Left ventricle myocardium superior (tissue), 1 donor: ENCODE results near the gene C1orf210. TPM values are rescaled to one million over a fixed set of nuclear protein-coding genes. Genes with fewer than 3 reads are reported as not detected.

ENCODE experiments used
- ATAC-seq: fragments of 200-7000 bp; cut with Tn5 transposase; one replicate; pipeline ENCODE4 v1.9.1; 2020; ENCODE audit warnings: mild to moderate bottlenecking, moderate library complexity
- DNase-seq: peaks from one replicate; pipeline ENCODE4 v3.0.0-alpha.2; 2020
- intact Hi-C: fragments of 100-400 bp; cut with micrococcal nuclease; formaldehyde crosslinking; loops from one replicate; pipeline ENCODE4 v1.11.0; 2022
- total RNA-seq: library from RNA; stranded (reverse); fragmentation: NEBNext Ultra II Directional; extraction: Animal tissue kit (Norgen Biotek cat#: 25700); gene quantifications from one replicate; pipeline ENCODE4 v1.2.1, GENCODE V29; 2021
- donor health status: DM: no; HTN: yes; CAD: no; lungs with severe emphysema.

C1orf210 gene
- total RNA-seq, 1 donor from 2014 or later = not detected

DNA sequence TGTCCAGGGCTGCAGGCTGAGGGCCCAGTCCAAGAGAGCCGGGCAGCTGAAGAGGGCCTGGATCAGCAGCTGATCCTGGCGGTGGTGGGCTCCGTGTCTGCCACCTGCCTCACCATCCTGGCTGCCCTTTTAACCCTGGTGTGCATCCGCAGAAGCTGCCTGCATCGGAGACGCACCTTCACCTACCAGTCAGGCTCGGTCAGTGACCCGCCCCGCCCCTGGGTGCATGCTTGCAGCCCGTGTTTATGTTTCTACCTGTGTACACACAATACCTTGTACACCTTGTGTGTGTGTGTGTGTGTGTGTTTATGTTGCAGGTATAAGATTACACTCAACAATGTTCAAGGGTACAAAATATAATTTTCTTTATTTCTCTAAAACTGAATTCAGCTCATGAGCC is 28.4 kb upstream of the C1orf210 start:
- no peak for DNase-seq
- intact Hi-C loops = no loop called here
- ATAC-seq = no peak

DNA sequence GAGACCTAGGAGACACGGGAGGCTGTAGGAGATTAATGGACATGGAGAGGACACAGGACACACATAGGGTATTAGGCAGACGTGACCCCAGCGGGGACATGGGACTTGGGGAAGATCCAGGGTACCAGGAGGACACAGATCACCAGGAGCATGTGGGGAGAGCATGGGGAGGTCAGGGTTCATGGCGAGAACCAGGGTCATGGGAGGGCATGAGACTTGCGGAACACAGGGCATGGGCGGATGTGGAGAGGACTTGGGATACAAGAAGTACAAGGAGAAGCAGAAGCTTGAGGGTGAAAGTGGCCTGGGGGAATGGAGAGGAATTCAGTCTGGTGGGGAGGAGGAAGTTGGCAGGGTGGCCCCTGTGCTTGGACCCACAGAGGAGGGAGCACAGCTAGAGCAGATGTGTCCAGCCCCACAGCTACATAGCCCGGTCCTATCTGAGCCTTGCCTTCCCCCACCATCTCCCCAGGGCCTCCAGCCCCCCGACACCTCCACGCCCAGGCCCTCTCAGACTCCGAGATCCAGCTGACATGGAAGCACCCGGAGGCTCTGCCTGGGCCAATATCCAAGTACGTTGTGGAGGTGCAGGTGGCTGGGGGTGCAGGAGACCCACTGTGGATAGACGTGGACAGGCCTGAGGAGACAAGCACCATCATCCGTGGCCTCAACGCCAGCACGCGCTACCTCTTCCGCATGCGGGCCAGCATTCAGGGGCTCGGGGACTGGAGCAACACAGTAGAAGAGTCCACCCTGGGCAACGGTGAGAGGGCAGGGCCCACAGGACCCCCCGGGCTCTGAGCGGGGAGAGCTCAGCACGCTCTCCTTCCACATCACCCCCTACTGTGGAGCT is 27.5 kb upstream of the C1orf210 start:
- intact Hi-C loops = no loop called here
- ATAC-seq (no peak), DNase-seq (no peak)

DNA sequence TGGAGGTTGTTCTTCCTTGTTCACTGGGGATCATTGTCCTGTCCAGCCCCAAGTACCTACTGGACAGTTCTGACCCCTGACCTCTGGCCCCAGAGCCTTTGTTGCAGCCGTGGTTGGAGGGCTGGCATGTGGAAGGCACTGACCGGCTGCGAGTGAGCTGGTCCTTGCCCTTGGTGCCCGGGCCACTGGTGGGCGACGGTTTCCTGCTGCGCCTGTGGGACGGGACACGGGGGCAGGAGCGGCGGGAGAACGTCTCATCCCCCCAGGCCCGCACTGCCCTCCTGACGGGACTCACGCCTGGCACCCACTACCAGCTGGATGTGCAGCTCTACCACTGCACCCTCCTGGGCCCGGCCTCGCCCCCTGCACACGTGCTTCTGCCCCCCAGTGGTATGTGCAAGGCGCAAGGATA is 26.8 kb upstream of the C1orf210 start:
- intact Hi-C loops = no loop called here
- no peak for ATAC-seq
- DNase-seq = no peak

DNA sequence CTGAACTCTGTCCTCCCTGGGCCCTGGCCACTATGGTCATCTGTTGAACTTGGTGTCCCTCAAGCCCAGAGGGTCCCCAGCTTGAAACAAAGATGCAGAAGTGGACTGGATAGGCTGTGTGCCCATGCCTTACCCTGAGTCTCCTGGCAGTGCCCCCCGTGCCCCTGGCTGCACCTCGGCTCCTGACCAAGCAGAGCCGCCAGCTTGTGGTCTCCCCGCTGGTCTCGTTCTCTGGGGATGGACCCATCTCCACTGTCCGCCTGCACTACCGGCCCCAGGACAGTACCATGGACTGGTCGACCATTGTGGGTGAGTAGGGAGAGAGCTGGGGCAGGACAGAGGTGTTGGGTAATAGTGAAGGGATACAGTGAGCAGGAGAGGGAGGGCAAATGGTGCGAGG is 26.1 kb upstream of the C1orf210 start:
- DNase-seq (no peak), ATAC-seq (no peak)
- intact Hi-C loops = no loop called here

DNA sequence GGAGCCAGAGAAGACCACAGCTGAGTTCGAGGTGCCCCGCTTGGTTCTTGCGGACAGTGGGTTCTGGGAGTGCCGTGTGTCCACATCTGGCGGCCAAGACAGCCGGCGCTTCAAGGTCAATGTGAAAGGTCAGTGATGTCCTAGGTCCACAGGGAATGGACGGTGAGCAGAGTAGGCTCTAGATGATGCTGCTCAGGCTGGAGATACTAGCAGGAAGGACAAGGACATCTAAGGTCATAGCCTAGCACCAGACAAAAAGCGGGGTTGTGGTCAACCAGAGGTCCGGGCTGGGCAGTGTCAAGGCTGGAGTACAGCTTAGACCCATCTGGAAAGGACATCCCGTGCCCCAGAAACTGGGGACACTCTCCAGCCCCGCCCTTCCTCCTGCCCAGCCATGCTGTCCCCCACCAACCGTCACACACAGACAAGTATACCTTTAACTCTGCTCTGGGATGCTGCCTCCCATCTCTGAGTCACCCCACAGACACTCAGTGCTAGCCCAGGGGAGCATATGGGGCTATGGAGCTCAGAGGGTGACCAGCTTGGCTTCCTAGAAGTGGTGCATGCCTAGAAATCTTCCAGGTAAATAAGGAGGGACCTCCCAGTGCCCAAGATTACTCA is 24.1 kb upstream of the C1orf210 start:
- DNase-seq (no peak), ATAC-seq (no peak)
- intact Hi-C loops = no loop called here

DNA sequence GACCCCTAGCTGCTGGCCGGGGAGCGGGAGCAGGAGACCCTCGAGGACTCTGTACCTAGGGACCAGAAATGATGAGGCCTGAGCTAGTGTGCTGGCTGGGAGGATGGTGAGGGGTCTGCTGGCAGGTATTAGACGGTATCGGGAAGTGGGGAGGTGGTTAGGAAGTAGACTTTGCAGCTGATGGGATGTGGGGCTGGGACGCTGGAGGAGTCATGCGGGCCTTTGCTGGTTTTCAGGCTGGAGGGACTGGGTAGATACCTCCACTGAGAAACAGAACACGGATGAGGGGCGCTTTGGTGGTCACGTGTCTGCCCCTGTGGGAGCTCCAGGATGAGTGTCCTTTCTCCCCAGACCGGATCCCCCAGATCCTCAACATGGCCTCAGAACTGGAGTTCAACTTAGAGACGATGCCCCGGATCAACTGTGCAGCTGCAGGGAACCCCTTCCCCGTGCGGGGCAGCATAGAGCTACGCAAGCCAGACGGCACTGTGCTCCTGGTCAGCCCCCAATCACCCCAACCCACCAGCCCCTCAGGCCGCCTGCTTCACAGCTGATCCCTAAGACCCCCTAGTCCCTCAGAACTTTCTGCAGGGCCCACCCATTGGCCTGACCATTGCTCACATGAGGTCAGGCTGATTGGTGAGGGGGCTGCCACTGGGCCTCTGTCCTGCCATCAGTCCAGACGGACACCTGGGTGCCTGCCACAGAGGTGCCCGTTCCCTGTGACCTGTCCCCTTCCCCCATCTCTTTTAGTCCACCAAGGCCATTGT is 23.4 kb upstream of the C1orf210 start:
- no peak for DNase-seq
- no peak for ATAC-seq
- intact Hi-C loops = no loop called here

DNA sequence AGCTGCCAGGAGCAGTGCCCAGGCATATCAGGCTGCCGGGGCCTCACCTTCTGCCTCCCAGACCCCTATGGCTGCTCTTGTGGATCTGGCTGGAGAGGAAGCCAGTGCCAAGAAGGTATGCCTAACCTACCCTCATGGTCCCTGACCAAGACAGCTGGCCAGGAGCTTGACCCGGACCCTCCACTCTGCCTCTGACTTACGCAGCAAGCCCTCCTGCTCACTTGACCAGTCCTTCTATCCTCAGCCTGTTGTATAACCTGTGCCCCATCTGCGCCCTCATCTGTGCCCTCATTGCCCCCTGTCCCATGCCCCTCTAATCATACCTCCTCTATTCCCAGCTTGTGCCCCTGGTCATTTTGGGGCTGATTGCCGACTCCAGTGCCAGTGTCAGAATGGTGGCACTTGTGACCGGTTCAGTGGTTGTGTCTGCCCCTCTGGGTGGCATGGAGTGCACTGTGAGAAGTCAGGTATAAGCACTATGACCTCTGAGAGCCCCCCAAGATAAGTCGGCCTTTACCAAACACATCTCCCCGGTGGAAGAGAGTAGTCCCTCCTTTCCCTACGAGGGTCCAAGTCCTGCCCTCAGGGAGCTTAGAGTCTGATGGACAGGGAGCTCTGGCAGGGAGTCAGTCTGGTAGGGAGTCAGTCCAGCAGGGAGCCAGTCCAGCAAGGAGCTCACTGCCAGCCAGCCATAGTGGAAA is 22.2 kb upstream of the C1orf210 start:
- intact Hi-C loops = no loop called here
- DNase-seq (no peak), ATAC-seq (no peak)

DNA sequence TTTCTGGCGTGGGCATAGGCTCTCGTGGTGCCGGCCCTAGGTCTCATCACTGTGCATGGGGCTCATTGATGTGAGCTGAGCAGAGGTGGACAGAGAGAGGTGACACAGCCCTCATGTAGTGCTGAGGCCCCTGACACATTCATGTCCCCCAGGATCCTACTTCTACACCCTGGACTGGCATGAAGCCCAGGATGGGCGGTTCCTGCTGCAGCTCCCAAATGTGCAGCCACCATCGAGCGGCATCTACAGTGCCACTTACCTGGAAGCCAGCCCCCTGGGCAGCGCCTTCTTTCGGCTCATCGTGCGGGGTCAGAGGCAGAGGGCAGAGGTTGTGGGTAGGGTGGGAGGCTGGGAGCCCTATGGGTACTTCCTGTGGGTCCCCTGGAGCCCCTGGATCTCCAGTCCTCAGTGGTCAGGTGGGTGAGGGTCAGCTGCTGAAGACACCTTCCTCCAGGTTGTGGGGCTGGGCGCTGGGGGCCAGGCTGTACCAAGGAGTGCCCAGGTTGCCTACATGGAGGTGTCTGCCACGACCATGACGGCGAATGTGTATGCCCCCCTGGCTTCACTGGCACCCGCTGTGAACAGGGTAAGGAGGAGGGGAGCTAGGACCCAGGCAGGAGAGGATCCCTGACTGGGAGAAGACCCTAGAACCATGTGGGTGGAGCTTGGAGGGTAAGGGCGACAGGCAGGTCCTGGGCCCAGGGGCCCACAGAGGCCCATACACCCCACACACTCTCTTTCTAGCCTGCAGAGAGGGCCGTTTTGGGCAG is 21.5 kb upstream of the C1orf210 start:
- intact Hi-C loops = no loop called here
- ATAC-seq (no peak), DNase-seq (no peak)

DNA sequence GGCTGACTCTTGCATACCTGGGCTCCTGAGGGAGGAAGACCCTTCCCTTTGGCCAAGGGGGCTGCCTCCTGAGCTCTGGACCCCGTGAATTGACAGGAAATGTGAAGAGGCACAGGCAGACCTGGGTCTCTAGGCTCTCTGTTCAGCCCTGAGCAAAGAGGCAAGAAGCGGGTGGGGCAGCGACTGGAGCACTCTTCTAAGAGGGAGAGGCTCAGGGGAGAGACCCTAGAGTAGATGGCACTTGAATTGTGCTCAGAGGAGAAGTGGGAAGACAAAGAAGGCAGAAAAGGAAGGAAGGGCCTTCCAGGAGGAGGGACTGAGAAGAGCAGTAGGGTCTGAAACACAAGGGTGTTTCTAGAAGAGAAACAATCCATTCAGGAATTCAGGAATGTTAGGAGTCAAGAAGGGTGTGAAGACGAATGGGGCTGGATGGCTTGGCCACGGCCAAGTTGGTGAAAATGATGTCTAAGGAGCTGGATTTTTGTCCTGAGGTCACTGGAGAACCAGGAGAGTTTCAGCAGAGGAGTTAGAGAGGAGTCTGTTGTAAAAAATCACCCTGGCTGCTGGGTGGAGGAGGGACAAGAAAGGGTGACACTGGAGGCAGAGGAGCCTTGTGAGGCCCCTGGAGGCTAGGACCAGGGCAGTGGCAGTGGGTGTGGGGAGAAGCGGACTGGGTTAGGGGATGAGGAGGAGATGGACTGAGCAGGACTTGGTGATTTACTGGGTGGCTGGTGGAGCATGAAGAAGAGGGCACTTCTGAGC is 20.7 kb upstream of the C1orf210 start:
- intact Hi-C loops = no loop called here
- no peak for ATAC-seq

DNA sequence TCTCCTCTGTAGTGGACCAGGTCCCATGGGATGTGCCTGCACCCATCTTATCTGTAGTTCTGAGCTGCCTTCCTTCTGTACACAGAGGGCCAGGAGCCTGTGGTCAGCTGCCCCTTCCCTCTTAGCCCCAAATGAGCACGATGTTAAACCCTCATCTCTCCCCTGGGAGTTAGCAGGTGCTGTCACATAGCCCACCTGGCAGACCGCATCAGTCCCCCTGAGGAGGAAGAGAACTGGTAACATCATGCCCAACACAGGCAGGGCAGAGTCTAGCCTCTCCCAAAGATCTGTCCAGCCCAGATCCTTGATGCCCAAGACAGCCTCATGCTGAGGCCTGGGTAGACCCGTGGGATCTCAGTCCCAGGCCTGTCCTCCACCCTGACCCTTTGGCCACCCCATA is 20.1 kb upstream of the C1orf210 start:
- DNase-seq (no peak), ATAC-seq (no peak)
- intact Hi-C loops = no loop called here

More for the DNA sequence above, 20.7 kb upstream of the C1orf210 start:
- no peak for DNase-seq

DNA sequence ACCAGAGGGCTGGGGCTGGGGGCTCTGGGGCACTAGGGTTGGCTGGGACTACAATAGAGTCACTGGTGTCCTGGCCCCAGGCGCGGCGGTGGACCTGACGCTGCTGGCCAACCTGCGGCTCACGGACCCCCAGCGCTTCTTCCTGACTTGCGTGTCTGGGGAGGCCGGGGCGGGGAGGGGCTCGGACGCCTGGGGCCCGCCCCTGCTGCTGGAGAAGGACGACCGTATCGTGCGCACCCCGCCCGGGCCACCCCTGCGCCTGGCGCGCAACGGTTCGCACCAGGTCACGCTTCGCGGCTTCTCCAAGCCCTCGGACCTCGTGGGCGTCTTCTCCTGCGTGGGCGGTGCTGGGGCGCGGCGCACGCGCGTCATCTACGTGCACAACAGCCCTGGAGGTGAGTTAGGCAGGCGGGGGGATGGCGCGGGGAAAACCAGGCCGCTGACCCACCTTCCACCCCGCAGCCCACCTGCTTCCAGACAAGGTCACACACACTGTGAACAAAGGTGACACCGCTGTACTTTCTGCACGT is 19.5 kb upstream of the C1orf210 start:
- intact Hi-C loops = no loop called here
- no peak for DNase-seq
- no peak for ATAC-seq

DNA sequence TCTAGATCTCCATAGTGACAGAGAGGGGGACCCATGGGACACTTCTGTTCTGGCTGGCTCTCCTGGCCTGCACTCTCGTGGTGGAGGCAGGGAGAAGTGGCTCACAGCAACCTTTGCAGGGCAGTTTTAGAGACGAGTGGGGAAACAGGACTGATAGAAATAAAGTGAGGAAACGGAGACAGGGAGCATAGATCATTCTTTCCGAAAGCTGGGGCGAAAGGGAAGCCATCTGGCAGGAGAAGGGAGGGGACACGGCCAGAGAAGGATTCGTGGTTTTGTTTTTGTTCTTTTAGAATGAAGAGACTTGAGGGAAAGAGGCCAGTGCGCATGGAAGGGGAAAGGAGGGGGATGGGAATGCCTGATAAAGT is 18.9 kb upstream of the C1orf210 start:
- intact Hi-C loops = no loop called here
- DNase-seq = no peak
- ATAC-seq = no peak

DNA sequence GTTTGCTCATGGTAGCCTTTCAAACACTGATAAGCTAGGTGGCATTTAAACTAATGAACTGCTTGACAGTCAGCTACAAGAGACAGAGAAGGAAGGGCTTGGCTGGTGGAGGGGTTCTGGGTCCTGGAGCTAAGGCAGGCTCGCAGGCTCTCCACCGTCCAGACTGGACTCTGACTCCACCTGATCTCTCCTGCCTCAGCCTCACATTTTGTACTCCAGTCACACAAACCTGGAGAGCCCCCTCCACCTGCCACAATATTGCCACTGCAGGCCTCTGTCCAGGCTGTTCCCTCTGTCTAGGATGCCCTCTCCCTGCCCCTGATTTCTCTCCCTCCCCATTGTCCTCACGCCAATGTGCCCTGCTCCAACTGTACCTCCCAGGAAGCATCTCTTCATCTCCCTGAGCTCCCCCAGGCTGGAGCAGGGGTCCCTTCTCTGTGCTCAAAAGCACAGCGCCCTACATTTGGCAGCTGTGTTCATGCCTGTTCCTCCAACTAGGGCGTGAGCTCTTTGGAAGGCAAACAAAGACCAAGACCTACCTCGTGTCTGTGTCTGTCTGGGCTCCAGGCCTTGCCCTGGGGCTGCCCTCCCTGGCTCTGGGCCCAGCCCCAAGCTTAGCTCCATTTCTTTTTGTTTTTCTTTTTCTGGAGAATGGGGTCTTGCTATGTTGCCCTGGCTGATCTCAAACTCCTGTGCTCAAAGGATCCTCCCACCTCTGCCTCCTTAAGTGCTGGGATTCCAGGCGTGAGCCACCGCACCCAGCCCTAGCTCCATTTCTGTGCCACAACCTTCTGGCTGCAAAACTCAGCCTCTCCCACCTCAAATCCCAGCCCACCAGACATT is 18.3 kb upstream of the C1orf210 start:
- intact Hi-C loops = no loop called here
- DNase-seq = no peak
- peak; percentile 34 for ATAC-seq

DNA sequence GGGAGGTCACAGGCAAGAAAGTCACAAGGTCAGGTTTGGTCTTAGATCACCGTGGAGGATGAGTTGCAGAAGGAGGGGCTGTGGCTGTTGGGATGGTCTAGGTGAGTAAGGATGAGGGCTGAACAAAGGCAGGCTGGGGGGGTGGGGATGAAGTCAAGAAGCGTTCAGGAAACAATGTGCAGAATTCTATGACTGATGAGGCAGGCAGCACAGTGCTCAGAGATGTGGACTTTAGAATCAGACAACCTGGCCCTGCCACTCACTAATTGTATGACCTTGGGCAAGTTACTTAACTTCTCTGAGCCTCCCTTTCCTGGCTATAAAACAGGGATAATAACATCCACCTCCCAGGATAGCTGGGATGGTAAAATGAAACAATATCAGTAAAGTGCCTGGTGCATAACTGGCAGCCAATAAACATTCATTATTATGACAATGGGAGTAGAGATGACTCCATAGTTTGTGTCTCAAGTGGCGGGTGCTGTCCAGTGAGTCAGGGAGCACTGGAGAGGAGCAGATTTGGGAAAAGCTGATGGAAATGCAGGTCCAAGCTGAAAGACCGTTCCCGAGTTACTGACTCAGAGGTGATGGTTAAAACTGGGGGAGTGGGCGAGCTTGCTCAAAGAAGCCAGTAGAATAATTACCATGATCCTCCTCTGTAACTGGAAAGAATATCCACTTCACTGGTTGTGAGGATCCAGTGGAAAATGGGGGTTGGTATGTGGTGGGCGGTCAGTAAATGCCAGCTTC is 17.5 kb upstream of the C1orf210 start:
- no peak for ATAC-seq
- intact Hi-C loops = no loop called here

DNA sequence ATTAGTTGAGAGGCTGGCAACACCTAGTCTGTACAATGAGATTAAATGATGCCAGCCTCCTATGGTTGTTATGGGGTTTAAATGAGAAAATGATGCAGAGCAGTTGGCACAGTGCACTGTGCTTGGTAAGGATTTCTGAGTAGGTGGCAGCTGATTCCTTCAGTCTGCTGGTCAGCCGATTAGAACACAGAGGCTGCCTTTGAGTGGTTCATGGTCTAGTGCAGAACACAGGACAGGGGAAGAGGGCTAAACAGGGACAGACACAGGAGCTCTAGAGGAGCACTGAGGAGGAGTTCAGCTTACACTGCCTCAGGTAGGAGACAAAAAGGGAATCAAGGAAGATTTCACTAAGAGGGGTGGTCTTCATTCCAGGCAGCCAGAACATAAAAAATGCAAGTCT is 16.8 kb upstream of the C1orf210 start:
- intact Hi-C loops = no loop called here
- ATAC-seq = peak; percentile 57
- no peak for DNase-seq

More for the DNA sequence above, 17.5 kb upstream of the C1orf210 start:
- DNase-seq = no peak

DNA sequence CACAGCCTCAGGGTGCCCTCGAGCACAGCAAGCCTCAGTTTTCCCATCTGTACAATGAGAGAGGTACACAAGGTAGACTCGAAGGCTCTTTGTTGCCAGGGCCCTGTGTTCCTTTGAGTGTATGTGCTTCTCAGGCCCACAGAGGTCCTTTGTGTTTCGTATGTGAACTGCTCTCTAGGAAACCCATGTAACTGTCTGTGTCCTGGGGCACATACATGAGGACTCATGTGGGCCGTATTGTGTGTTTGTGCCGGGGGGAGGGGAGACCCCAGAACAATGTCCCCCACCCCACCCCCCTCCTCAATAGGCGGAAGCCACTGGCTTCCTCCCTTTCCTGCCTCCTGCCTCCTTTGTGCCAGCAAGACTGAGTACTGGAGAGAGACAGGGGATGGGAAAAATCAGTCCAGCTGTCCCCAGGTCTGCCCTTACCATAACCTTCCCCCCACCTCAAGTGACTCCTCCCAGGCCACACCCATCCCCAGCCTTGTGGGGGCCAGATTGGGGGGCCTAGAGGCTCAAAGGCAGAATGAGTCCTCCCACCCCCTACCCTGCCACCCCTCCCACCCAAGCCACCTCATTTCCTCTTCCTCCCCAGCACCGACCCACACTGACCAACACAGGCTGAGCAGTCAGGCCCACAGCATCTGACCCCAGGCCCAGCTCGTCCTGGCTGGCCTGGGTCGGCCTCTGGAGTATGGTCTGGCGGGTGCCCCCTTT is 15.2 kb upstream of the C1orf210 start, which contains the start of gene TIE1:
TSS of gene TIE1 (plus strand) at position 605 of the 717 bp plus-strand sequence. CDS start at position 695, 90 bp downstream.
- no peak for DNase-seq
- intact Hi-C loops = no loop called here

More for the DNA sequence above, 15.2 kb upstream of the C1orf210 start, which contains the start of gene TIE1:
- peak; percentile 57 for ATAC-seq
